Muscle layer of colon (tissue), 2 donors: ENCODE measurements around the gene EEIG2.

Source experiments
- H3K27ac ChIP-seq: one replicate; pipeline ENCODE4 v1.7.0; 2013; ENCODE audit warnings: low read depth, mild to moderate bottlenecking, low read length, moderate library complexity
- H3K27me3 ChIP-seq, 2 donors: one replicate each; pipeline ENCODE4 v1.7.0; 2013; ENCODE audit warnings: low read length in 2 of 2, mild to moderate bottlenecking in 2 of 2; ENCODE audit not compliant: insufficient read depth in 2 of 2, control insufficient read depth in 1 of 2
- H3K36me3 ChIP-seq: one replicate; pipeline ENCODE4 v1.7.0; 2013; ENCODE audit warnings: mild to moderate bottlenecking, low read length; ENCODE audit not compliant: insufficient read depth
- H3K4me1 ChIP-seq: one replicate; pipeline ENCODE4 v1.7.0; 2013; ENCODE audit warnings: mild to moderate bottlenecking, low read length; ENCODE audit not compliant: insufficient read depth
- H3K4me3 ChIP-seq, 2 donors: one replicate each; pipeline ENCODE4 v1.7.0; 2013; ENCODE audit warnings: low read length in 2 of 2, low read depth in 1 of 2, mild to moderate bottlenecking in 1 of 2, moderate library complexity in 1 of 2
- H3K9ac ChIP-seq: one replicate; pipeline ENCODE4 v1.7.0; 2013; ENCODE audit warnings: low read length
- H3K9me3 ChIP-seq: one replicate; pipeline ENCODE4 v1.7.0; 2013; ENCODE audit warnings: mild to moderate bottlenecking, low read length
- donor health status: abdominal sarcoma.
- donor health status: Adenocarcinoma of cecum.

The EEIG2 gene

DNA sequence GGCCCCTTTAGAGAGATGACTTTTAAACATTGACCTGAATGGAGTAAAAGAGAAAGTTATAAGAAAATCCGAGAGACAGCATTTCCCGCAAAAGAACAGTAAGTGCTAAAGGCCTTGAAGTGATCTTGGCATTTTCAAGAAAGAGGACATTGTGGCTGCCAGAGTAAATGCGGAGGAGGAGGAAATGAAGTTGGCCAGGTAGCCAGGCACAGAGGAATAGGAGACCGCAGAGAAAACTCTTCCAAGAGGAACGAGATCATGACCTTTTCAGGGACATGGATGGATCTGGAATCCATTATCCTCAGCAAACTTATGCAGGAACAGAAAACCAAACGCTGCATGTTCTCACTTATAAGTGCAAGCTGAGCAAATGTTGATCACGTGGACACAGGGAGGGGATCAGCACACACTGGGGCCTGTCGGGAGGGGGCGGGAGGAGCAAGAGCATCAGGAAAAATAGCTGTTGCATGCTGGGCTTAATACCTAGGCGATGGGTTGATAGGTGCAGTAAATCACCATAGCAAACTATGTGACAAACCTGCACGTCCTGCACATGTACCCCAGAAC, 49.7 kb downstream of the EEIG2 start:
- Histone ChIP-seq H3K9ac (no peak overlapping the region), H3K36me3 (no peaks in the 10 kb centered on the region), H3K27ac (no peak overlapping the region), H3K9me3 (no peaks in the 10 kb centered on the region), H3K27me3 (no peaks in the 10 kb centered on the region), H3K4me1 (peaks cover 4% of the 10 kb centered on the region), H3K4me3 (no peak overlapping the region)
